ENCODE data around the gene ACADSB. TPM values are rescaled to one million over a fixed set of nuclear protein-coding genes. Genes with fewer than 3 reads are reported as not detected.

The ACADSB gene
- polyA plus RNA-seq, 3 donors: 3.9 to 14.7 (median 7.5) TPM

GRCh38 chr10:122998934-122999333, 9.9 kb upstream of the ACADSB start:
- intact Hi-C loops (cut with micrococcal nuclease): no loop called here
- Mint-ChIP-seq H3K9me3 (no peaks in the 10 kb centered on the region), H3K27ac (no peak overlapping the region), H3K36me3 (peaks cover 46 to 59% of the 10 kb centered on the region in 2 donors), H3K27me3 (ENCODE audit: low read depth in 3 of 3) (peaks cover 0 to 5% (median 1%) of the 10 kb centered on the region in 3 donors), H3K4me1 (peaks cover 2% of the 10 kb centered on the region), H3K4me3 (no peak overlapping the region)
- H3K9ac ChIP-seq (ENCODE audit: insufficient read depth, low read length, poor library complexity, severe bottlenecking): no peak overlapping the region
- no peaks in the 10 kb centered on the region for H3K9me3 ChIP-seq (replicated peaks in 1 of 2; ENCODE audit: control insufficient read depth in 1 of 2, insufficient read depth in 1 of 2, low read length in 2 of 2)
- H3K36me3 ChIP-seq (replicated peaks in 1 of 2; ENCODE audit: control insufficient read depth in 1 of 2, insufficient read depth in 2 of 2, low read length in 2 of 2): peaks cover 39 to 55% of the 10 kb centered on the region in 2 donors
- no peaks in the 10 kb centered on the region for H3K27me3 ChIP-seq (ENCODE audit: control insufficient read depth in 2 of 2, insufficient read depth in 2 of 2, low read length in 2 of 2)
- no peak for DNase-seq
- H3K79me2 ChIP-seq (ENCODE audit: insufficient read depth, low read length): peaks cover 67% of the 10 kb centered on the region
- WGBS (ENCODE audit: insufficient coverage): 100% methylated on average over 1 of the region's 3 CpGs
- no peaks in the 10 kb centered on the region for H3K4me1 ChIP-seq (ENCODE audit: control insufficient read depth in 1 of 2, insufficient read depth in 2 of 2, low read length in 2 of 2)
- no peak for TF ChIP-seq CTCF (IDR thresholded peaks at IDR 0.05)
- no peak overlapping the region for H3K4me3 ChIP-seq (replicated peaks in 1 of 3; ENCODE audit: low read depth in 2 of 3, low read length in 3 of 3)
- H3K27ac ChIP-seq (ENCODE audit: low read depth in 1 of 2, low read length in 2 of 2): no peak overlapping the region
- no peak overlapping the region for H2AFZ ChIP-seq (ENCODE audit: insufficient read depth, low read depth, low read length, poor library complexity, severe bottlenecking)
- H3K4me2 ChIP-seq (replicated peaks; ENCODE audit: extremely low read depth, low read length, poor library complexity, severe bottlenecking): no peak overlapping the region
- peaks cover 81% of the 10 kb centered on the region for H4K20me1 ChIP-seq (ENCODE audit: insufficient read depth, low read length)

- TF ChIP-seq CTCF (IDR thresholded peaks at IDR 0.05): no peak
- peaks cover 2% of the 10 kb centered on the region for H3K4me1 Mint-ChIP-seq
- Histone ChIP-seq H3K4me1 (ENCODE audit: control insufficient read depth in 1 of 2, insufficient read depth in 2 of 2, low read length in 2 of 2) (no peaks in the 10 kb centered on the region), H3K27ac (ENCODE audit: low read depth in 1 of 2, low read length in 2 of 2) (no peak overlapping the region), H3K4me3 (replicated peaks in 1 of 3; ENCODE audit: low read depth in 2 of 3, low read length in 3 of 3) (no peak overlapping the region), H3K36me3 (replicated peaks in 1 of 2; ENCODE audit: control insufficient read depth in 1 of 2, insufficient read depth in 2 of 2, low read length in 2 of 2) (peaks cover 35 to 51% of the 10 kb centered on the region in 2 donors), H3K27me3 (ENCODE audit: control insufficient read depth in 2 of 2, insufficient read depth in 2 of 2, low read length in 2 of 2) (no peaks in the 10 kb centered on the region), H3K4me2 (replicated peaks; ENCODE audit: extremely low read depth, low read length, poor library complexity, severe bottlenecking) (no peak overlapping the region), H2AFZ (ENCODE audit: insufficient read depth, low read depth, low read length, poor library complexity, severe bottlenecking) (no peak overlapping the region), H3K9me3 (replicated peaks in 1 of 2; ENCODE audit: control insufficient read depth in 1 of 2, insufficient read depth in 1 of 2, low read length in 2 of 2) (no peaks in the 10 kb centered on the region), H3K79me2 (ENCODE audit: insufficient read depth, low read length) (peaks cover 71% of the 10 kb centered on the region), H4K20me1 (ENCODE audit: insufficient read depth, low read length) (peaks cover 84% of the 10 kb centered on the region), H3K9ac (ENCODE audit: insufficient read depth, low read length, poor library complexity, severe bottlenecking) (no peak overlapping the region)
- peak overlapping the region in 1 of 7 donors; percentile 18 for H3K27ac Mint-ChIP-seq
- H3K36me3 Mint-ChIP-seq: peaks cover 42 to 55% of the 10 kb centered on the region in 2 donors
- H3K4me3 Mint-ChIP-seq: no peak overlapping the region
- WGBS (ENCODE audit: insufficient coverage): no CpG with 5 or more reads among the region's 3 CpGs
- peaks cover 0 to 5% (median 1%) of the 10 kb centered on the region in 3 donors for H3K27me3 Mint-ChIP-seq (ENCODE audit: low read depth in 3 of 3)
- no peaks in the 10 kb centered on the region for H3K9me3 Mint-ChIP-seq
- intact Hi-C loops (cut with micrococcal nuclease): no loop called here
- DNase-seq: no peak
Observed at GRCh38 chr10:122999347-122999746, 9.5 kb upstream of the ACADSB start.

All from CD14-positive monocyte (primary cell).